Omental fat pad (tissue), 4 donors: ENCODE results near the gene FLAD1. TPM values are rescaled to one million over a fixed set of nuclear protein-coding genes. Genes with fewer than 3 reads are reported as not detected.
A peak's percentile ranks its signal among the peaks of the same experiment; 100 is the strongest.

Experiments
- ATAC-seq: fragments of 150-250 bp; one replicate; pipeline ENCODE4 v1.9.1; 2016; ENCODE audit warnings: mild to moderate bottlenecking, moderate library complexity; ENCODE audit not compliant: low FRiP score
- DNase-seq: peaks from one replicate; pipeline ENCODE4 v3.0.0-alpha.2; 2019; ENCODE audit warnings: low spot score
- total RNA-seq, 4 donors: library from RNA; depleted of rRNA; stranded (reverse); fragments of >200 nt; gene quantifications; one replicate each; pipeline ENCODE4 v1.1.0, GENCODE V29; 2016
- TF ChIP-seq, protein P1 (sequence below), 3 donors: fragments of 450-650 bp; IDR thresholded peaks; one replicate each; pipeline ENCODE4 v1.5.1; 2016 to 2017; ENCODE audit warnings: antibody characterized with exemption in 3 of 3, mild to moderate bottlenecking in 3 of 3, moderate library complexity in 2 of 3

The FLAD1 gene
- total RNA-seq, 4 donors from 2014 or later: 26.8 to 43.8 (median 30.9) TPM

DNA sequence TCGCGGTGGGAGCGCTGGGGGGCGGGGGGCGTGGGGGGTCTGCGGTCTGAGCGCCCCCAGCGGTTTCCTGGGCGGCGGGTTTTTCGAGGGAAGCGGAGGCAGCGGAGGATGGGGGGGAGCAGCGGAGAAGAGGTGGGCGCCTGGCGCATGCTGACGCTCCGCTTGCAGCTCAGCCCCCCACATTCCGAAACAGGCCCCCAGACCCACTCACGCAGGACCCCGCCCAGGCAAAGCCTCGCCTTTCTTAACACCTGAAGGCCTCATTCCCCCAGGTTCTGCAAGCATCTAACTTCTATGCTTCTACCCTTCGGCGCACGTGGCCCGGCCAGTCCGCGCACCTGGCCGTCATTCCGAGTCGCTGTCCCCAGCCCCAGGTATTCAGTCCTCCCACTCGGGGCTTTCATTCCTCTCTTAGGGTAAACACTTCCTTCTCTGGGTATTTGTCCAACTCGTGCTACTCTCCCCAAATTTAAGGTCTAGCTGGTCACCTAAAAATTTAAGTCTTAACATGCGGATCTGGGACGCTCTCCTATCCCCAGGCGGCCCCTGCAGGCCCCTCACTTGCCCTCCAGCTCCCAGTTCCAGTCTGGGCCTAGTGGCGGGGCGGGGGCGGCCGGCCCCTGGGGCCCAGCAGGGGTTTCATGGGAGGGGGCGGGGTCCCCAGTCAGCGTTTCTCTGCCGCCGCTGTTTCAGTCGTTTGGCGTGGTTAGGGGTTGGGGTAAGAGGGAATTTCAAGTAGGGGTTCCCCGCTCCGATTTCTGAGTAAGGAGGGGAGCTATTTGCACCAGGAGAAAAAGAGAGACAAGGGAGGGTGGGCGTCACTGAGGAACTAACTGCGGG, 16.6 kb downstream of the FLAD1 start:
- DNase-seq (no peak), ATAC-seq (no peak)
- TF ChIP-seq, protein P1, sequence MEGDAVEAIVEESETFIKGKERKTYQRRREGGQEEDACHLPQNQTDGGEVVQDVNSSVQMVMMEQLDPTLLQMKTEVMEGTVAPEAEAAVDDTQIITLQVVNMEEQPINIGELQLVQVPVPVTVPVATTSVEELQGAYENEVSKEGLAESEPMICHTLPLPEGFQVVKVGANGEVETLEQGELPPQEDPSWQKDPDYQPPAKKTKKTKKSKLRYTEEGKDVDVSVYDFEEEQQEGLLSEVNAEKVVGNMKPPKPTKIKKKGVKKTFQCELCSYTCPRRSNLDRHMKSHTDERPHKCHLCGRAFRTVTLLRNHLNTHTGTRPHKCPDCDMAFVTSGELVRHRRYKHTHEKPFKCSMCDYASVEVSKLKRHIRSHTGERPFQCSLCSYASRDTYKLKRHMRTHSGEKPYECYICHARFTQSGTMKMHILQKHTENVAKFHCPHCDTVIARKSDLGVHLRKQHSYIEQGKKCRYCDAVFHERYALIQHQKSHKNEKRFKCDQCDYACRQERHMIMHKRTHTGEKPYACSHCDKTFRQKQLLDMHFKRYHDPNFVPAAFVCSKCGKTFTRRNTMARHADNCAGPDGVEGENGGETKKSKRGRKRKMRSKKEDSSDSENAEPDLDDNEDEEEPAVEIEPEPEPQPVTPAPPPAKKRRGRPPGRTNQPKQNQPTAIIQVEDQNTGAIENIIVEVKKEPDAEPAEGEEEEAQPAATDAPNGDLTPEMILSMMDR (IDR thresholded peaks at IDR 0.05): no peak

DNA sequence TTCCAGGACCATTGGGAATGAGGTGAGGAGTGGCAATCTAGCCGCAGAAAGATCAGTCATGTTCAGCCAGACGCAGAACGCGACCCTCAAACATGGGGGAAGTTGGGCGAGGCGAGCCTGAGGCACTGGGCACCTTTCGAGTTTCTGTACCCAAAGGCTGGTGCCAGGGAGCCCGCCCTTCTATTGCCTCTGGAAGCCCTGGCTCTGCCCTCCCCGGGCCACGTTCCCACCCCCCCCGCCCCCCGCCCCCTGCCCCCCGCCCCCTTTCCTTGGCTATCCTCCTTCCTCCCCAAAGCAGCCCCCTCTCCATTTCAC, 17.2 kb downstream of the FLAD1 start:
- DNase-seq (no peak), ATAC-seq (no peak)
- TF ChIP-seq, protein P1 (IDR thresholded peaks at IDR 0.05): no peak

DNA sequence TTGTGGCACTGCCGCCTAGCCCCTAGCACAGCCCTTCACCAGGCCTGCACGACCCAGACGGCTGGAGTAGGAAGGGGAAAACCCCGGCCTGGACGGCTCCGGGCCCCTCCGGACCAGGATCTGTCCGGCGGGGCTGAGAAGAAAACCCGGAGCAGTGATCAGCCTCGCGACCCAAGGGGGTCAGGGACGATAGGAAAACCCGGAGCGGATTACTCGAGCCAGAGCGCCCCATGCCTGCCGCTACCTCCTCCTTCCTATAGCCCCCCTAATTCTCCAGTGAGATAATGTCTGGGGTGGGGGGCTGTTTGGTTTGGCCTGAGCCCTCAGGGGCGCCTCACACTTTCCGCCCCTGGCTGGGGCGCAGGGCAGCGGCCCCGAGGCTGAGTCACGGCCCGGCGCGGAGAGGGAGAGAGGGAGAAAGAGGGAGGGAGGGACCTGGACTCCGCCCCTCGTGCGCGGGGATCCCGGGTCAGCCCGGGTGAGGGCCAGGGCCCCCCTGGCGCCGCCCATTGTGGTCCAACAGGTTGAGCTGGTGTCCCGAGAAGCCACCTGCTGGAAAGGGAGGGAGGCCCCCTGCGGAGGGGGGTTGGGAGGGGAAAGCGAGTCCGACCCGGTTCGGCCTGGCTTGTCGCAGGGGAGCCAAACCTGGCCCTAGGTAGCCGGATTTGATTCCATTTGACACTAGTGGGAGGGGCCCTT, 17.7 kb downstream of the FLAD1 start:
- peak; percentile 67 for DNase-seq
- TF ChIP-seq, protein P1 (IDR thresholded peaks at IDR 0.05): no peak
- peak; percentile 67 for ATAC-seq

DNA sequence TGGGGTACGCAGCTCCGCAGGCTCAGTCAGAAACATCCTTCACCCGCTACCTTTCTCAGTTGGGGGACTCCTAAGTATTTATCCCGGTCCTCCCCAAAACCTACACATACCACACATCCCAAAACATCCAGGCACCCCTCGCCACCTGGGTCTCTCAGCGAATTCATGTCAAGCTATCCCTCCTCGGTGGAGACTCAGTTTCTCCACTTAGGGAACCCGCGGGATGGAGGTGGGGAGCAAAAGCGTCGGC, 18.2 kb downstream of the FLAD1 start:
- TF ChIP-seq, protein P1 (IDR thresholded peaks at IDR 0.05): no peak
- no peak for ATAC-seq
- no peak for DNase-seq

DNA sequence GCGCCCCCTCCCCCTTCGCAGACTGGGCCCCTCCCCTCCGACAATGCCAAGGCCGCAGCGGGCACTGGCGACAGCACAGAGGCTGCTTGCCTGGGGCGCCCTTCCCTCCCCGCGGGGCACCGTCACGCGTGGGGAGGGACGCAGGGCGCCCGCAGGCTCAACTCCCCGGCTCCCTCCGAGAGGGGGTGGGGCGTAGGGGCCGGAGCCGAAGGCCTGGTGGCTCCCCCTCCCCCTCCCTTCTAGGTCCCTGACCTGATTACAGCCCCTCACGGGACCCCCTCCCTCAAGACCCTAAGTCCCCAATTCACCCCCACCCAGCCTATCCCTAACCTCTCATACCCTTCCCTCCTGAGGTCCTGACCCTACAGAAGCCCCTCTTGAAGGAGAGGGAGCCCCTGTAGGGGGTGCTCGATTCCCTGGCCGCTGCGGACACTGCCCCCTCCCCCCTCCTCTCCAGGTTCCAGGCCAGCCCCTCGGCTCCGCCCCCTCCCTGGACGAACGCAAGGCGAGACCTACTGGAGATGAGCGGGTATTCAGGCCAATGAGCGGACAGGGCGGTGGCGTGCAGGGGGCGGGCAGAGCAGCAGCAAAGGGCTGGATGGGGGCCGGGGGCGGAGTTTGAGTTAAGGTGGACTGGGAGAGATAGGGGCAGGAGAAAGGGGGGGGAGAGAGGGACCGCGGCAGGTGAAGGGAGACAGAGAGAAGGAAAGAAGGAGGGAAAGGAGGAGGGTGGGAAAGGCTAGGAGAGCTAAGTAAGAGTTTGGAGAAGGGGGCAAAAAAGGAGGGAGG, 18.7 kb downstream of the FLAD1 start:
- peak; percentile 79 for ATAC-seq
- TF ChIP-seq, protein P1 (IDR thresholded peaks at IDR 0.05): no peak

DNA sequence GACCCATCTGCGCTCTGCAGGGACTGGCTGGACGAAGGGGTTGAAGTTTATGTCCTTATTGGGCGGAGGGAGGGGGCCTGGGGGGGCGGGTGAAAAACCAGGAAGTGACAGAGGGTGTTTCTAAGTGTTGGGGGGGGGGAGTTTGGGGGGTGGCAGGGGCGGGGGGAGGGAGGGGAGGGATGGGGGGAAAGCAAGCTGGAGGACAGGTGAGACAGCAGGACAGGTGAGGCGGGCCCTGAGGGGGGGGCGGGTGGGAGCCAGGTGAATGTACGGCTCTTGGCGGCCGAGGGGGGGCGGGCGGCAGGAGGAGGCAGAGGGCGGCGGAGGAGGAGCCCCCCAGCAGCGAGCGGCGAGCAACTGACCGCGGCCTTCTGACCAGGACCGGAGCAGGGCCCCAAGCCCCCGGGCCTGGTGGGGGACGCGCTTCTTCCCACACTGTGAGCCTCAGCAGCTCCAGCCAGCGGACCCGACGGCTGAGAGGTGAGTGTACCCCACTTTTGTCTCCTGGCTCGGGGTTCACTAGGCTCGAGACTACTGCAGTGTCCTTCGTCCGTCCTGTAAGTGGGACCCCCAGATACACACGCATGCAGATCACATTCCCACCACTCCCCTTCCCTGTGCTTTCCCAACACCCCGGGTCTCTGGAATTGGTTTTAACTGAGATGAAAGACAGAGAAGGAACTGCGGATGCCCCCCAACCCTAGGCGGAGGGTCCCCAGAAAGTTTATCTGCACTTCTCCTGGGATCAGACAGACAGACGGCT, 19.5 kb downstream of the FLAD1 start, which contains the start of gene ZBTB7B:
ZBTB7B (plus strand) TSS at position 339 of the 763 bp plus-strand sequence. CDS start 11,859 bp downstream, outside the sequence.
- ATAC-seq (peak; percentile 1), DNase-seq (no peak)
- TF ChIP-seq, protein P1 (IDR thresholded peaks at IDR 0.05): no peak

More for the DNA sequence above, 18.7 kb downstream of the FLAD1 start:
- peak; percentile 97 for DNase-seq
